HCT116 (cell line): ENCODE measurements around the gene HMGN5. TPM values are rescaled to one million over a fixed set of nuclear protein-coding genes. Genes with fewer than 3 reads are reported as not detected.

ENCODE experiments used
- ATAC-seq: fragments of 200-7000 bp; cut with Tn5 transposase; 2 replicates; pipeline ENCODE4 v1.9.1; 2020; ENCODE audit warnings: mild to moderate bottlenecking, moderate library complexity
- BruUV-seq: library from RNA; stranded (reverse); fragments of 400-500 nt; replicated peaks from 2 replicates; lab custom pipeline; 2021; lab: Mats Ljungman, UMichigan
- CTCF ChIA-PET: fragments of 300-600 bp; sonication (Branson Sonifier 250); formaldehyde crosslinking; loops from one replicate; lab custom pipeline; 2021; ENCODE audit warnings: antibody characterized with exemption; lab: Charles Lee
- POLR2A ChIA-PET: fragments of 300-600, 350-600 bp; sonication (Branson Sonifier 250); formaldehyde crosslinking; loops from one replicate; lab custom pipeline; 2021; ENCODE audit warnings: antibody characterized with exemption; lab: Charles Lee
- RAD21 ChIA-PET, 2 experiments: fragments of 300-600 bp; sonication (Branson Sonifier 250); formaldehyde crosslinking; loops; one replicate each; lab custom pipeline; 2023; ENCODE audit warnings: low total read pairs in 2 of 2; ENCODE audit not compliant: uncharacterized antibody in 2 of 2, unreplicated experiment in 2 of 2, low non-redundant PET in 1 of 2; lab: Charles Lee
- DNase-seq: peaks from one replicate; pipeline ENCODE4 v3.0.0-alpha.2; 2010; ENCODE audit warnings: low read depth, low spot score
- H2AFZ ChIP-seq: fragments of 200-600 bp; shearing (Covaris generic), sonication (generic); 2 replicates; pipeline ENCODE4 v1.6.1; 2017; ENCODE audit warnings: low read depth, mixed run types, mixed read lengths, antibody characterized with exemption, low read length; ENCODE audit not compliant: poor library complexity, severe bottlenecking
- H3K27ac ChIP-seq: 2 replicates; pipeline ENCODE4 v1.5.1; 2012; ENCODE audit warnings: low read depth, low read length
- H3K27me3 ChIP-seq: fragments of 200-600 bp; sonication (generic); 2 replicates; pipeline ENCODE4 v1.6.1; 2016; ENCODE audit warnings: mixed run types, low read length, mixed read lengths; ENCODE audit not compliant: insufficient read depth
- H3K36me3 ChIP-seq, 2 experiments: fragments of 200-500 bp in 1 of 2; fragments of 200-600 bp in 1 of 2; sonication (Bioruptor generic) in 1 of 2; sonication (generic) in 1 of 2; 2 replicates each; pipeline versions ENCODE4 v1.5.1 to v1.6.1; 2014 to 2016; ENCODE audit warnings: low read length in 2 of 2, inconsistent platforms in 1 of 2, mixed read lengths in 1 of 2, mixed run types in 1 of 2; ENCODE audit not compliant: insufficient read depth in 2 of 2, control insufficient read depth in 1 of 2
- H3K4me1 ChIP-seq, 2 experiments: fragments of 200-600 bp in 1 of 2; sonication (generic) in 1 of 2; 2 replicates each; pipeline versions ENCODE4 v1.5.1 to v1.6.1; 2012 to 2017; ENCODE audit warnings: low read length in 2 of 2, inconsistent platforms in 1 of 2, mild to moderate bottlenecking in 1 of 2, mixed read lengths in 1 of 2, mixed run types in 1 of 2, moderate library complexity in 1 of 2; ENCODE audit not compliant: insufficient read depth in 2 of 2, control insufficient read depth in 1 of 2
- H3K4me2 ChIP-seq: fragments of 200-600 bp; sonication (generic); 2 replicates; pipeline ENCODE4 v1.6.1; 2017; ENCODE audit warnings: mixed run types, low read length, mixed read lengths
- H3K4me3 ChIP-seq, 2 experiments: fragments of 200-600 bp in 1 of 2; sonication (generic) in 1 of 2; replicated peaks in 1 of 2; 2 replicates each; pipeline ENCODE4 v1.5.1; 2011 to 2016; ENCODE audit warnings: low read length in 2 of 2, control low read depth in 1 of 2, low read depth in 1 of 2, mild to moderate bottlenecking in 1 of 2, mixed read lengths in 1 of 2, mixed run types in 1 of 2
- H3K79me2 ChIP-seq: fragments of 200-600 bp; sonication (generic); 2 replicates; pipeline ENCODE4 v1.6.1; 2017; ENCODE audit warnings: mild to moderate bottlenecking, mixed run types, low read length, moderate library complexity, mixed read lengths; ENCODE audit not compliant: insufficient read depth
- H3K9ac ChIP-seq: fragments of 200-600 bp; sonication (generic); 2 replicates; pipeline ENCODE4 v1.6.1; 2016; ENCODE audit warnings: low read length, mixed read lengths
- H3K9me2 ChIP-seq: fragments of 200-600 bp; sonication (generic), shearing (Covaris generic); 2 replicates; pipeline ENCODE4 v1.6.1; 2017; ENCODE audit warnings: mixed run types, mild to moderate bottlenecking, moderate library complexity; ENCODE audit not compliant: insufficient read depth
- H3K9me3 ChIP-seq, 2 experiments: fragments of 200-500 bp in 1 of 2; fragments of 200-600 bp in 1 of 2; sonication (Bioruptor generic) in 1 of 2; sonication (generic) in 1 of 2; 2 replicates each; pipeline ENCODE4 v1.6.1; 2014 to 2017; ENCODE audit warnings: low read length in 2 of 2, mixed read lengths in 2 of 2, inconsistent platforms in 1 of 2, low read depth in 1 of 2, mild to moderate bottlenecking in 1 of 2, mixed run types in 1 of 2, moderate library complexity in 1 of 2; ENCODE audit not compliant: control insufficient read depth in 1 of 2, insufficient read depth in 1 of 2
- H4K20me1 ChIP-seq: fragments of 200-600 bp; sonication (generic), shearing (Covaris generic); 2 replicates; pipeline ENCODE4 v1.6.1; 2017; ENCODE audit warnings: mixed run types, mild to moderate bottlenecking, moderate library complexity; ENCODE audit not compliant: insufficient read depth
- CBX3 ChIP-seq: IDR thresholded peaks from 2 replicates; pipeline ENCODE4 v1.6.1; 2012; ENCODE audit warnings: low read depth
- CEBPB ChIP-seq: IDR thresholded peaks from 2 replicates; pipeline ENCODE4 v1.6.1; 2012; ENCODE audit warnings: low read depth
- ELF1 ChIP-seq: IDR thresholded peaks from 2 replicates; pipeline ENCODE4 v1.6.1; 2012; ENCODE audit warnings: low read depth, borderline replicate concordance
- EZH2 ChIP-seq: fragments of 200-600 bp; sonication (generic); IDR thresholded peaks from 2 replicates; pipeline ENCODE4 v1.6.1; 2017; ENCODE audit warnings: antibody characterized with exemption, mixed run types
- EZH2phosphoT487 ChIP-seq: fragments of 200-600 bp; IDR thresholded peaks from 2 replicates; pipeline ENCODE4 v1.6.1; 2018; ENCODE audit warnings: antibody characterized with exemption, borderline replicate concordance
- FOSL1 ChIP-seq: IDR thresholded peaks from 2 replicates; pipeline ENCODE4 v1.6.1; 2012; ENCODE audit warnings: low read depth
- RAD21 ChIP-seq: IDR thresholded peaks from 2 replicates; pipeline ENCODE4 v1.6.1; 2012; ENCODE audit warnings: low read depth, mild to moderate bottlenecking
- SIN3A ChIP-seq: IDR thresholded peaks from 2 replicates; pipeline ENCODE4 v1.6.1; 2012; ENCODE audit warnings: low read depth
- SP1 ChIP-seq: IDR thresholded peaks from 2 replicates; pipeline ENCODE4 v1.6.1; 2012; ENCODE audit warnings: low read depth
- YY1 ChIP-seq: IDR thresholded peaks from 2 replicates; pipeline ENCODE4 v1.6.1; 2011; ENCODE audit warnings: low read length, low read depth, moderate library complexity, mild to moderate bottlenecking; ENCODE audit not compliant: insufficient replicate concordance; ENCODE audit errors: extremely low read depth
- ZFX ChIP-seq: fragments of 450-650 bp; IDR thresholded peaks from 2 replicates; pipeline ENCODE4 v1.6.1; 2017
- ZNF274 ChIP-seq: fragments of 200-500 bp; sonication (Bioruptor generic); IDR thresholded peaks from 2 replicates; pipeline ENCODE4 v1.6.1; 2014; ENCODE audit warnings: mild to moderate bottlenecking, low read depth, low read length, inconsistent platforms
- intact Hi-C: fragments of 100-400 bp; cut with micrococcal nuclease; formaldehyde crosslinking; loops from 2 replicates; pipeline ENCODE4 v1.10.0; 2022
- total RNA-seq: library from RNA; stranded (reverse); gene quantifications from one replicate; pipeline ENCODE4 v1.2.1, GENCODE V29; 2021; ENCODE audit not compliant: unreplicated experiment
- TF ChIP-seq, protein P1 (sequence below), 3 experiments: fragments of 200-600 bp in 1 of 3; sonication (generic) in 1 of 3; IDR thresholded peaks in 2 of 3; conservative IDR thresholded peaks in 1 of 3; 2 replicates each; pipeline ENCODE4 v1.5.1; 2012 to 2017; ENCODE audit warnings: low read depth in 2 of 3, low read length in 2 of 3, antibody characterized with exemption in 1 of 3, borderline replicate concordance in 1 of 3, control low read depth in 1 of 3, mild to moderate bottlenecking in 1 of 3, mixed read lengths in 1 of 3, mixed run types in 1 of 3, moderate library complexity in 1 of 3; ENCODE audit not compliant: insufficient read depth in 1 of 3
- TF ChIP-seq, protein P2 (sequence below): IDR thresholded peaks from 2 replicates; pipeline ENCODE4 v1.6.1; 2012

HMGN5 gene
- total RNA-seq, 1 experiment from 2014 or later, result 3.0 TPM

DNA sequence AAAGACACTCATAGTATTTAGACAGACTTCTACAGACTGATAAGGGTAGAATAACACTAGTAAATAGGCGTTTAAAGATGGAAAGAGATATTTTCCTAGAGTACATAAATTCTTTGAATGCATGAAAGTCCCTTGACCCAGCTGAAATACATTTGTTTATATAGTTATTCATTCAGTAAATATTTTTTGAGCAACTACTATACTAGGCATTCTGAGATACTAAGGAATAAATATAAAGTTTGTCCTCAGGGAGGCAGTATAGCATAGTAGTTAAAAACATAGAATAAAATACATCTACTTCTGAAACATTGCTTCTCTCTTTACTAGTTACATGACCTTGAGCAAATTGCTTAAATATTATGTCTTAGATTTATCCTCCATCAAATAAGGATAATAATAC, 27.4 kb downstream of the HMGN5 start:
- Histone ChIP-seq H3K4me3 (no peak overlapping the region), H3K27me3 (no peaks in the 10 kb centered on the region), H4K20me1 (no peaks in the 10 kb centered on the region), H3K9me3 (no peaks in the 10 kb centered on the region), H3K4me2 (no peak overlapping the region), H2AFZ (no peak overlapping the region), H3K4me1 (no peaks in the 10 kb centered on the region), H3K36me3 (no peaks in the 10 kb centered on the region), H3K9ac (no peak overlapping the region), H3K9me2 (no peaks in the 10 kb centered on the region), H3K79me2 (no peaks in the 10 kb centered on the region), H3K27ac (no peak overlapping the region)
- intact Hi-C loops, result loop anchor here (5.0 kb wide), 1 partner anchor 203 kb away; no protein-coding TSS in a partner anchor
- TF ChIP-seq ZNF274 (no peak), YY1 (no peak), EZH2 (no peak), CEBPB (no peak), RAD21 (peak; percentile 25), SP1 (no peak)
- TF ChIP-seq, protein P1, sequence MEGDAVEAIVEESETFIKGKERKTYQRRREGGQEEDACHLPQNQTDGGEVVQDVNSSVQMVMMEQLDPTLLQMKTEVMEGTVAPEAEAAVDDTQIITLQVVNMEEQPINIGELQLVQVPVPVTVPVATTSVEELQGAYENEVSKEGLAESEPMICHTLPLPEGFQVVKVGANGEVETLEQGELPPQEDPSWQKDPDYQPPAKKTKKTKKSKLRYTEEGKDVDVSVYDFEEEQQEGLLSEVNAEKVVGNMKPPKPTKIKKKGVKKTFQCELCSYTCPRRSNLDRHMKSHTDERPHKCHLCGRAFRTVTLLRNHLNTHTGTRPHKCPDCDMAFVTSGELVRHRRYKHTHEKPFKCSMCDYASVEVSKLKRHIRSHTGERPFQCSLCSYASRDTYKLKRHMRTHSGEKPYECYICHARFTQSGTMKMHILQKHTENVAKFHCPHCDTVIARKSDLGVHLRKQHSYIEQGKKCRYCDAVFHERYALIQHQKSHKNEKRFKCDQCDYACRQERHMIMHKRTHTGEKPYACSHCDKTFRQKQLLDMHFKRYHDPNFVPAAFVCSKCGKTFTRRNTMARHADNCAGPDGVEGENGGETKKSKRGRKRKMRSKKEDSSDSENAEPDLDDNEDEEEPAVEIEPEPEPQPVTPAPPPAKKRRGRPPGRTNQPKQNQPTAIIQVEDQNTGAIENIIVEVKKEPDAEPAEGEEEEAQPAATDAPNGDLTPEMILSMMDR (IDR thresholded peaks at IDR 0.05 in 2 of 3, conservative IDR thresholded peaks at IDR 0.05 in 1 of 3; ENCODE audit: borderline replicate concordance in 1 of 3, insufficient read depth in 1 of 3, low read depth in 2 of 3, low read length in 2 of 3), result peak in 1 of 3 experiments; percentile 41; a peak in 1 of 6 replicates
- DNase-seq, result no peak
- no TSS peak for BruUV-seq
- ChIA-PET RAD21 (no interaction called here), CTCF (no interaction called here), POLR2A (no interaction called here)
- ATAC-seq, result peak; percentile 58

DNA sequence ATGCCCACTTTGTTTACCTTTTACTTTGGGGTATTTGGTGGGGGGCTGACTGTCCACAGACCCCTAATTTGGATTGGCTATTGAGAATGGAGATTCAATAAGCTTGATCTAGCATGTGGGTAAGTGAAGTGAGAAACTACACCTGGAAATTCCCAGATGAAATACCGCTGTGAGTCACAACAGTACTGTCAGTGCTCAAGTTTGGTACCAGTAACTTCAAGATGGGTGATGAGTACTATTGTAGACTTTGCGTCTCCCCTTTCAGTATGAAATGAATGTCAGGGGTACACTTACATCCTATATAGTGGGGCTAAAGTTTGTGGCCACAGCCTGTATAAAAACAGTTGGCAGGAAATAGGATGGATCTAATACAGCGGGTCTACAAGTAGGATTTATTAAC, 33.3 kb downstream of the HMGN5 start:
- no peak overlapping the region for H3K9ac ChIP-seq
- H3K27ac ChIP-seq, result no peak overlapping the region
- H3K4me3 ChIP-seq, result no peak overlapping the region
- H3K4me2 ChIP-seq, result no peak overlapping the region
- no peaks in the 10 kb centered on the region for H3K9me2 ChIP-seq
- no peaks in the 10 kb centered on the region for H3K4me1 ChIP-seq
- ATAC-seq, result no peak
- DNase-seq, result no peak
- H4K20me1 ChIP-seq, result no peaks in the 10 kb centered on the region
- H2AFZ ChIP-seq, result no peak overlapping the region
- no TSS peak for BruUV-seq
- ChIA-PET POLR2A (no interaction called here), CTCF (no interaction called here), RAD21 (no interaction called here)
- H3K9me3 ChIP-seq, result no peaks in the 10 kb centered on the region
- intact Hi-C loops, result no loop called here
- H3K36me3 ChIP-seq, result no peaks in the 10 kb centered on the region
- H3K79me2 ChIP-seq, result no peaks in the 10 kb centered on the region
- no peaks in the 10 kb centered on the region for H3K27me3 ChIP-seq
- TF ChIP-seq EZH2phosphoT487 (no peak), CBX3 (no peak), ZFX (no peak), ELF1 (no peak), EZH2 (no peak), FOSL1 (no peak), SP1 (no peak), SIN3A (no peak)
- TF ChIP-seq, protein P2, sequence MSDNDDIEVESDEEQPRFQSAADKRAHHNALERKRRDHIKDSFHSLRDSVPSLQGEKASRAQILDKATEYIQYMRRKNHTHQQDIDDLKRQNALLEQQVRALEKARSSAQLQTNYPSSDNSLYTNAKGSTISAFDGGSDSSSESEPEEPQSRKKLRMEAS, result no peak
- TF ChIP-seq, protein P1 (IDR thresholded peaks at IDR 0.05 in 2 of 3, conservative IDR thresholded peaks at IDR 0.05 in 1 of 3; ENCODE audit: borderline replicate concordance in 1 of 3, insufficient read depth in 1 of 3, low read depth in 2 of 3, low read length in 2 of 3), result no peak
